COLO668 (cell line): ENCODE results near the gene PSME3.
"Not testable (repeated sequence)": the region's sequence is repeated elsewhere in the genome, so short reads cannot be mapped to it uniquely, and the experiment has no call there.

Experiments used
- DNase-seq: peaks from one replicate; lab custom pipeline; 2025; ENCODE audit not compliant: unreplicated experiment; lab: John Stamatoyannopoulos, UW

The PSME3 gene

DNA sequence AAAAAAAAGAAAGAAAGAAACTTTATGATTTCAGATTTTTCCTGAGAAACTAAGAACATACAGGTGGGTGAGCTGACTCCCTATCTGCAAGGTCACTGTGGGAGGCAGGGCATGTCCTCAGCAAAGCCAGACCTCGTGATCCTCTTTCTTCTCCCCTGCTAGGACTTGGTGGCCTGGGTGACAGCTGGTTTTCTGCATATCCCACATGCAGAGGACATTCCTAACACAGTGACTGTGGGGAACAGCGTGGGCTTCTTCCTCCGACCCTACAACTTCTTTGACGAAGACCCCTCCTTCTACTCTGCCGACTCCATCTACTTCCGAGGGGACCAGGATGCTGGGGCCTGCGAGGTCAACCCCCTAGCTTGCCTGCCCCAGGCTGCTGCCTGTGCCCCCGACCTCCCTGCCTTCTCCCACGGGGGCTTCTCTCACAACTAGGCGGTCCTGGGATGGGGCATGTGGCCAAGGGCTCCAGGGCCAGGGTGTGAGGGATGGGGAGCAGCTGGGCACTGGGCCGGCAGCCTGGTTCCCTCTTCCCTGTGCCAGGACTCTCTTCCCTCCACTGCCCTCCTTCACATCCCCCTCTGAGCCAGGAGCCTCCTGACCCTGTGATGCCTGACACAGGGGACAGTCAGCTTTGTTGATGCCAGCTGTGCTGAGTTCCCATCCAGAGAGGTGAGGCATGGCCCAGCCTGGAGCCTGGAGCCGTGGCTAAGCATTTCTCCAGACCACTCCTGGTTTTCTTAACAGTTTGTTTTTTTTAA lies 40.9 kb downstream of the PSME3 start:
- not testable (repeated sequence) for DNase-seq

DNA sequence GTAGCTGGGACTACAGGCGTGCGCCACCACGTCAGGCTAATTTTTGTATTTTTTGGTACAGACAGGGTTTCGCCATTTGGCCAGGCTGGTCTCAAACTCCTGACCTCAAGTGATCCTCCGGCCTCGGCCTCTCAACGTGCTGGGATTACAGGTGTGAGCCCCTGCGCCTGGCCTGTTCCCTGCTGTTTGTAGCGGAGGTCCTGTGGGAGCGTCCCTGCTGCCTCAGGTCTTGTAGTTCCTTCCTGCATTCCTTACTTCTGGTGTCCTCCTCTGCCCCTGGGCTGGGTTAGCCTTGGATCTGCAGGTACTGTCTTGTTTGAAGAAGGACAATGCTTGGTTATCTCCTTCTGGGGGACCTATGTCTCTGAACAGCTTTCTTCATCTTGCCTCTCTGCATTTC lies 43.8 kb downstream of the PSME3 start:
- no peak for DNase-seq

DNA sequence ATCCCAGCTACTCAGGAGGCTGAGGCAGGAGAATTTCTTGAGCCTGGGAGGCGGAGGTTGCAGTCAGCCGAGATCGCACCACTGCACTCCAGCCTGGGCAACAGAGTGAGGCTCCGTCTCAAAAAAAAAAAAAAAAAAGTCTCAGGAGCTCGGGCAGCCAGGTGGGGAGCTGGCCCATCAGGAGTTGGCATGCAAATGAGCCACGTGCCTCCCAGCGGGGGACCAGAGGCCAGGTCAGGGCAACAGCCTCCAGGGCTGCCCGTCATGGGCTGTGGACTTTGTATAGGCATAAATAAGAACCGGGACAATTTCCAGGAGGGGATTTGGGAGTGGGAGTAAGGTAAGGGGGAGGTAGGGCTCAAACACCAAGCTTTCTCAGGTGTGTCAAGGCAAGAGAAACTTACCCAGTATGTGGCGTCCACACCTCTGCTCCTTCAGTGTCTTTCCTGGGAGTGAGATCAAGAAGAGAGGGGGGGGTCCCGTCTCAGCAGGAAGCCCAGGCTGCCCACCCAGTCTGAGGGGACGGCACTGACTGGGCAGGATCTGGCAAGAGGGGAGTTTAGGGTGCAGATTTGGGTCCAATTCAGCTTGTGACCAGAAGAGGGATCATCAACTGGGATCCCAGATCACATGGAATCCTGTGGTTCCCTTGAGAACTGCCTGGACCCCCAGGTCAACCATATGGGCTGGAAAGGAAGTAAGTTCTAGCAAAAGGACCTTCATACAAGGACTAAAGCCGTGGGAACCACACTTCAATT lies 45.1 kb downstream of the PSME3 start:
- peak; percentile 0 for DNase-seq

DNA sequence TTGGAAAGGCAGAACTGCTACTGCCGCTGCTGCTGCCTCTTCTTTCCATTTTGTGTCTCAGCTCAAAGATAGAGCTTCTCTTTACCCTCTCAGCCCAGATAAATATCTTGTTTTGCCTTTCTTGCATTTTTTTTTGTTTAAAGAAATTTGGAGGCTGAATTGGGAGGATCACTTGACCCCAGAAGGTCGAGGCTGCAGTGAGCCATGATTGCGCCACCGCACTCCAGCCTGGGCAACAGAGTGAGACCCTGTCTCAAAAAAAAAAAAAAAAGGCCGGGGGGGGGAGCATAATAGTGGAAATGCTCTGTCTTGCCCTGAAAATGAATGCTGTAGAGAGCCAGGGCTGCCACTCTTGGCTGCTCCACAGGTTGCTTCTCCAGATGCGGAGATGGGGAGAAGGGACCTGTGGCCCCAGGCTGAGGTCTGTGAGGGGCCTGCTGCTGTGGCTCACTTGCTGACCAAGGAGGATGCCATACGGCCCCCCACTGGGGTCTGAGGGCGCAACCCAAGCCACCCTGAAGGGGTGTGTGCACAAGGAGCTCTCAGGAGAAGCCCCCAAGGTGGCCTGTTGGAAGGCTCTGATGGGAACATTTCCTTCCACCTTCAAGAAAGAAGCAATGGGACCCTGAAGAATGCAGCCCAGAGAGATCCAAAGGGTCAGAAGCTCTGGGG lies 45.9 kb downstream of the PSME3 start:
- no peak for DNase-seq

DNA sequence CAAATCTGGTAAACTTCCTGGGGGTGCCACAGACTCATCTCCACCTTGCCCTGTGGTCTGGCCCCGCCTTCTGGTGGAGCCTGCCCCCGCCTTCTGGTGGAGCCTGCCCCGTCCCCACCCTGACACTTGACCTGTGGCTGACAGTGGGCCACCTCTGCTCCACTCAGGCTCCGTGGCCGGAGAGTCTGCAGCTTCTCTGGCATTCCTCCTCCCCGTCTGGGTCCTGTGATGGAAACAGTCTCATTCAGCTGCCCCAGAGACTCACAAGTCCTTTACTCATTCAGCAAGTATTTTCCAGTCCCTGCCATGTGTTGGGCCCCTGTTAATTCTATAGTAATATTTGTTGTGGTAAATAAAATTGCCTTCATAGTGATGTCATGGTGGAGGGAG lies 46.4 kb downstream of the PSME3 start:
- no peak for DNase-seq

DNA sequence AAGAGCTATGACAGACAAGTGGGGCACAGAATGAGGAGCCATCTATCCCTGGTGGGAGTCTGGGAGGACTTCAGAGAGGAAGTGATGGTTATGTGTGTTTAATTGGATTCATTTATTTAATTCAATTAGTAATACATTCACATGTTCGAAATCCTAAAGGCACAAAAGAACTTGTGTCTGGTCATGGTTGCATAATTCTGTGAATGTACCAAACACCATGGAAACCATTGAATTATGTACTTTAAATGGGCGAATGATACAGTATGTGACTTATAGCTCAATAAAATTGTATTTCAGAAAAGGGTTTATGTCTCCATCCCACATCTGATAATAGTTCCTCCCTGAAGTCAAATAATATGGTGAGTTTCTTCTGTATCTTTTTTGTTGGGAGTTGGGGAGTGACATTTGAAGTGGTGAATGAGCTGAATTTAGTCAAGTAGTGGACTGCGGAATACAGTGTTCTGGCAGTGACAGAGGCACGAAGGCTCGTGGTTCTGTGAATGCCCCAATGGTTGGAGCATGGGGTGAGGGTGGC lies 47.6 kb downstream of the PSME3 start:
- DNase-seq, result no peak

DNA sequence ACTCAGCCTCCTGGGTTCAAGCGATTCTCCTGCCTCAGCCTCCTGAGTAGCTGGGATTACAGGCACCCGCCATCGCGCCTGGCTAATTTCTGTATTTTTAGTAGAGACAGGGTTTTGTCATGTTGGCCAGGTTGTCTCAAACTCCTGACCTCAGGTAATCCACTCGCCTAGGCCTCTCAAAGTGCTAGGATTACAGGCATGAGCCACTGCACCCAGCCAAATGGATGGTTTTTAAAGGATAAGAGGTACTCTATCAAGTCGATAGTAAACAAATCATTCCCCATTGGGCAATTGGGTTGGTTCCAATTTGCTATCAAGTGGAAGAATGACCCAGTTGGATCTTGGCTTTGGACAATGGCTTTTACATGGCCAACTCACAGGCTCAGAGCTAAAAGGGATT lies 48.5 kb downstream of the PSME3 start:
- not testable (repeated sequence) for DNase-seq

DNA sequence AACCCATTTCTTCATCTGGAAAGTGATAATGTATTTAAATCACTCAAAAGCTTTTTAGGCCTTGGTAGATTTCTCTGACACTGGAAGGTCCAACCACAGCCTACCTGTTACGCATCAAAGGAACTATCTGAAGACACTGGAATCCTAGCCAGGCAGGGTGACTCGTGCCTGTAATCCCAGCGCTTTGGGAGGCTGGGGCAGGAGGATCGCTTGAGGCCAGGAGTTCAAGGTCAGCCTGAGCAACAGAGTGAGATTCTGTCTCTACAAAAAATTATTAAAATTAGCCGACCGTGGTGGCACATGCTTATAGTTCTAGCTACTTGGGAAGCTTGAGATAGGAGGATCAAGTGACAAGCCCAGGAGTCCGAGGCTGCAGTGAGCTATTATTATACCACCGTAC lies 49.0 kb downstream of the PSME3 start:
- DNase-seq, result no peak

DNA sequence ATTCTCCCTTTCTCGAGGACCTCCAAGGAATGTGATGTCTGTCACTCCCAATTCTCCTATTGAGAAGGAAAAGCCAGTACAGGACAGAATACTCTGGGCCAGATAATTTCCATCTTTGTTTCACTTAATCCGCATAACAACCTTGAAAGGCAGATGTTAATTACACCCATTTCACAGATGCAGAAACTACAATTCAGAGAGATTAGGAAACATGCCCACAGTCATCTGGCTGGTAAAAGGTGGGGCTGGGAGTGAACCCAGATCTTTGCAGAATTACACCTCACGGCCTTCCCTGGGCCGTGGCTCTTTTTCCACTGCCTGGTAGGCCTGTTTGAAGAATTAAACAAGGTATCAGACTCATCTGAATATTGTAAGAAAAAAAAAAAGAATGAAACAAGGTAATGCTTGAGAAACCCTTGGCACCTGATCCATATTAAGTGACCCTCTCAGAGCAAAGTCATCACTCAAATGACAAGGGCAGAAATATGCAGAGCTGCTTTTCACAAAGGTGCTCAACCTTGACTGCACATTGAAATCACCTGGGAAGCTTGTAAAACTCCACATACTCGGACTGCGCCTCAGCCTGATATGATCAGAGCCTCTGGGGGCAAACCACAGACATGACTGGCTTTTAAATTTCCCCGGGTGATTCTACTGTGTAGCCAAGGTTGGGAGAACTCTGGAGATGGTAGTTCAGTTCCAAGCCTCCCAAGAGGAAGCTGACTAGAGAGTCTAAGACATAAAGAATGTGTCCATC lies 50.8 kb downstream of the PSME3 start:
- no peak for DNase-seq

DNA sequence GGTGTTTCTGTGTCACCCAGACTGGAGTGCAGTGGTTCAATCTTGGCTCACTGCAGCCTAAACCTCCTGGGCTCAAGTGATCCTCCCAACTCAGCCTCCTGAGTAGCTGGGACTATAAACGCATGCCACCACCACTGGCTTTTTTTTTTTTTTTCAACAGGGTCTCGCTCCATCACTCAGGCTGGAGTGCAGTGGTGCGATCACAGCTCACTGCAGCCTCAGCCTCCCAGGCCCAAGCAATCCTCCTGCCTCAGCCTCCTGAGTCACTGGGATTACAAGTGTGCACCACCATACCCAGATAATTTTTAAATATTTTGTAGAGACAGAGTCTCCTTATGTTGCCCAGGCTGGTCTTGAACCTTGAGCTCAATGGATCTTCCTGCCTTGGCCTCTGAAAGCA lies 52.6 kb downstream of the PSME3 start:
- DNase-seq, result not testable (repeated sequence)

DNA sequence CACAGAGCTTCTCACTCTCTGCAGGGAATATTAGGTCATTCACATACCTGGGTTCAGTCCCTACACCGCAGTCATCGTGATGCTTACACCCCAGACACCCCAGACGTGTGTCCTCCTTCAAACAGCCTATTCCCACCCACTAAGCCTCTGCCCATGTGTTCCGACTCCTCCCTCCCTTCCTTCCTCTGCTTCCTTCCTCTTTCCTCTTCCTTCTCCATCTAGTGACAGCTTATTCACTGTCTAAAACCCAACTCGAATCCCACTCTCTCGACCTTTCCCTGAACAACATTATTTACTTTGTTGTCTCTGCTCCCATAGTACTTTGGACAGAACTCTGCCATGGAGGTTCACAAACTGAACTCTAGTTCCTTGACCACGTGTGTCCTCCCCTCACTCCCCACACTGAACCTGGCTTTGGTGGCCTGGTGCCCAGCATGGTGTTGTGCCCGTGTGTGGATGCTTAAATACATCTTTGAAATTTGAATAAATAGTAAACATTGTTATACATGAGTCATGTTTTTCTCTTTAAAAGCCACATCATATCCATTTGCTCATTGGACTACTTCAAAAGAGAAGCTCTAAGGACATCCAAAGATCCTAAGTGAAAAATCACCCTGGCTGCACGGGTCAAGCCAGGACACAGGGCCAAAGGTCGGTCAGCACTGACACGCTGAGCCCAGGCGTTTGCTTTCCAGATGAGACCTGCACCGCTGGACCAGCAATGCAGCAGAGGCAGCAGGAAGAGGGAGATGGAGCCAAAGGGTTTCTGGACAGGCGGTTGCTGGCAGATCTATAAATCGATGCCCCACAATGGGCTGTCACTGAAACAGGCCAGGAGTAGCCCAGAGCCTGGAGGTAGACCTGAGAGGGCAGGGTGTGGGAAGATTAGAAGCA lies 53.3 kb downstream of the PSME3 start:
- DNase-seq, result no peak

DNA sequence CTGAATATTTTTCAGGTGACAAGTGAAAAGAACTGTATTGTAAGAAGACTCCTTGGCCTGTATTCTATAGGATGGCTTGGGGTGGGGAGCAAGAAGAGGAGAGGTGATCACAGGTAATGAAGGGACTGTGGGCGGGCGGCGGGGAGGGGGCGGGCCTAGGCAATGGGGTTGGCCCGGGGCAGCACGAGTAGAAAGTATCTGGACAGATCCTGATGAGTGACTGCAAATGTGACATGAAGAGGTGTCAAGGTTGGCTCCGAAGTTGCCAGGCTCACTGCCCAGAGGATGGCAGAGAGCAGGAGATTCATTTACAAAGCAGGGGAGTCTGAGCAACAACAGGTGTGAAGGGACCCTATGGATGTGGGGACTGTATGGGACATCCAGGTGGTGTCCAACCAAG lies 56.6 kb downstream of the PSME3 start:
- DNase-seq, result no peak

DNA sequence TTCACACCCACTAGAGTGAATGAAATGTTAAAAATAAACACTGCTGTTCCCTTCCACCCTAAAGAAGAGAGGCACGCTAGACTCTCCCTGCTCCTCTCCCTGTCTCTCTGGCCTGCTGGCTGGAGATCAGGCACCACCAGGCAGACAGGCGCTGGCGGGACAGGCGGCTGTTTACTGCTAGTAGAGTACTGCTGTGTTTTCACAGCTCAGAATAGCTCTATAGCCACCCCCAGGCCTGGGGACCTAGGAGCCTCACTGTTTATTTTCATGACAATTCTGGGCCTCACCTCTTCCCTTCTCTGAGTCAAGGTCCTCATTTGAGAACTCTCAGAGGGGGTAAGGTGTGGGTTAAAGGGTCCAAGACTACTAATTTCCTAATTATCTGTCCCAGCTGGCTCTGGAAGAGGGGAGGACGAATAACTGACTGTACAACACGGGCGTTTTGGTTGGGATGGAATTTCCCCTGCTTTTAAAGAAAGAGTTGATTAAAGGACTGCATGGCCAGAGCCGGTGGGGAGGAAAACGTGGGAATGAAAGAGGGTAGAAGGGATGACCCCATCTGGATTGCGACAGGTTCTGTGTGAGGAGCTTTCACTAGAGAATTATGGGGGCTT lies 58.4 kb downstream of the PSME3 start:
- DNase-seq, result no peak

DNA sequence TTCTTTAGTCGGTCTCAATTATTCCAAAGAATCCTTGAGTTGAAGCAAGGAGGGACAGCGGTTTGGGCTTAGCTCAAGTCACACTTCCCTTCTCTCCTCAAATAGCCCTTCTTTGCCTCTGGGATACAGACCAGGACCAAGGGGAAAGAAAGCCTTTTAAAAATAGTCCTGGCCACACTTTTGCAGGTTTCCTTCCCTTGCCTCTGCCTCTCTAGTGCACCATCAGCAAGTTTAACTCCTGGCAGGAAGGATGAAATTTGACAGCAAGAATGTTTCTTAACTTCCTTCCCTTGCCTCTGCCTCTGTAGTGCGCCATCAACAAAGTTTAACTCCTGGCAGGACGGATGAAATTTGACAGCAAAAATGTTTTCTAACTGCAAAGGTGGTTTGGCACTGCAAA lies 60.2 kb downstream of the PSME3 start:
- DNase-seq, result no peak
